Activated naive CD4-positive, alpha-beta T cell treated with anti-CD3 and anti-CD28 coated beads, Interleukin-2, amount 10 ng/mL, durations not matched to agents 7 days and 5 days (primary cell): Measurements from ENCODE around the gene CALN1.
"Not testable (repeated sequence)": the region's sequence is repeated elsewhere in the genome, so short reads cannot be mapped to it uniquely, and the experiment has no call there.

Source experiments
- CTCF ChIA-PET: fragments of 350-600 bp; sonication (Branson Sonifier 250); formaldehyde crosslinking; loops from one replicate; lab custom pipeline; 2021; ENCODE audit warnings: antibody characterized with exemption; lab: Charles Lee
- DNase-seq: peaks from one replicate; pipeline ENCODE4 v3.0.0-alpha.2; 2020
- H3K27ac Mint-ChIP-seq: one replicate; pipeline ENCODE4 v1.8.0; 2021; ENCODE audit warnings: mild to moderate bottlenecking, moderate library complexity, mixed read lengths
- H3K27me3 Mint-ChIP-seq: one replicate; pipeline ENCODE4 v1.8.0; 2021; ENCODE audit warnings: mild to moderate bottlenecking, mixed read lengths
- H3K36me3 Mint-ChIP-seq: one replicate; pipeline ENCODE4 v1.8.0; 2021; ENCODE audit warnings: mixed read lengths
- H3K4me1 Mint-ChIP-seq: one replicate; pipeline ENCODE4 v1.8.0; 2021; ENCODE audit warnings: mixed read lengths
- H3K4me3 Mint-ChIP-seq: one replicate; pipeline ENCODE4 v1.8.0; 2021; ENCODE audit warnings: mild to moderate bottlenecking, moderate library complexity, mixed read lengths
- H3K9me3 Mint-ChIP-seq: one replicate; pipeline ENCODE4 v1.8.0; 2021; ENCODE audit warnings: mixed read lengths

The CALN1 gene

DNA sequence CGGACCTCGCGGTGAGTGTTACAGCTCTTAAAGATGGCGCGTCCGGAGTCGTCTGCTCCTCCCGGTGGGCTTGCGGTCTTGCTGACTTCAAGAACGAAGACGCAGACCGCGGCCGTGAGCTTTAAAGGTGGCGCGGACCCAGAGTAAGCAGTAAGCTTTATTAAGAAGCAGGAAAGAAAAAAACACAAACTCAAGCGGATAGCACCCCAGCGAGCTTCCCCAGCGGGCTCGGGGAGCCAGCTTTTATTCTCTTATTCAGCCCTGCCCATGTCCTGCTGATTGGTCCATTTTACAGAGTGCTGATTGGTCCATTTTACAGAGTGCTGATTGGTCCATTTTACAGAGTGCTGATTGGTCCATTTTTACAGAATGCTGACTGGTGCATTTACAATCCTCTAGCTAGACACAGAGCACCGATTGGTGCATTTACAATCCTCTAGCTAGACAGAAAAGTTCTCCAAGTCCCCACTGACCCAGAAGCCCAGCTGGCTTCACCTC lies at the start of gene CALN1:
TSS of gene CALN1 (minus strand) at position 218 of the 498 bp plus-strand sequence.
- H3K36me3 Mint-ChIP-seq, H3K4me1 Mint-ChIP-seq, H3K27ac Mint-ChIP-seq, H3K4me3 Mint-ChIP-seq, H3K27me3 Mint-ChIP-seq, CTCF ChIA-PET, H3K9me3 Mint-ChIP-seq, DNase-seq: not testable (repeated sequence)

- Mint-ChIP-seq H3K27me3 (no peaks in the 10 kb centered on the region), H3K4me3 (no peak overlapping the region), H3K9me3 (peaks cover 7% of the 10 kb centered on the region), H3K27ac (no peak overlapping the region), H3K36me3 (no peaks in the 10 kb centered on the region), H3K4me1 (no peaks in the 10 kb centered on the region)
- CTCF ChIA-PET, result no interaction called here
- no peak for DNase-seq
These were observed 41.3 kb upstream of the CALN1 start for GRCh38 chr7:72453471-72453870.

DNA sequence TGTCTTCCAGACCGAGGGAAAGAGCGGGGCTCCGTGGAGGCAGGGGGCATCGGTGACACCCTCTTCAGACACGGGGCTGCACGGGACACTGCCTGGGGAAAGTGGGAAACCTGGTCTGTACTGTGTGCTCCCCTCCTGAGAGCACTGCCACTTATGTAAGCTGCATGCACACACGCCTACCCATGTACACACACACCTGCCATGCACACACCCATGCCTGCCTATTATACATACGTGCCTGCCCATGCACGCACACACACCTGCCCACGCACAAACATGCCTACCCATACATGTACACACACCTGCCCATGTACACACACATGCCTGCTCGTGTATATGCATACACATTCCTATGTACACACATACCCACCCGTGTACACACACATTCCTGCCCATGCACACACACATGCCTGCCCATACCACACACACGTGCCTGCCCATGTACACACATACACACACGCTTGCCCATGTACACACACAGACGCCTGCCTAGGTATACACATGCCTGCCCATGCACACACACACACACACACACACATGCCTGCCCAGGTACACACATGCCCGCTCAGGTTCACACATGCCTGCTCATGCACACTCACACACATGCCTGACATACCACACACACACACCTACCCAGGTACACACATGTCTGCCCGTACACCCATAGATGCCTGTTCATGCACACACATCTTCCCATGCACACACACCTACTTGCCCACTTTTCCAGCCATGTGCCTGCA lies 35.5 kb upstream of the CALN1 start:
- no peak overlapping the region for H3K27ac Mint-ChIP-seq
- no peak overlapping the region for H3K4me3 Mint-ChIP-seq
- no peak for DNase-seq
- H3K4me1 Mint-ChIP-seq, result no peaks in the 10 kb centered on the region
- peaks cover 13% of the 10 kb centered on the region for H3K9me3 Mint-ChIP-seq
- no peaks in the 10 kb centered on the region for H3K27me3 Mint-ChIP-seq
- H3K36me3 Mint-ChIP-seq, result no peaks in the 10 kb centered on the region
- CTCF ChIA-PET, result no interaction called here

GRCh38 chr7:72446591-72447462 lies 34.7 kb upstream of the CALN1 start:
- DNase-seq, result no peak
- Mint-ChIP-seq H3K27ac (no peak overlapping the region), H3K9me3 (peaks cover 13% of the 10 kb centered on the region), H3K36me3 (no peaks in the 10 kb centered on the region), H3K4me1 (no peaks in the 10 kb centered on the region), H3K27me3 (no peaks in the 10 kb centered on the region), H3K4me3 (no peak overlapping the region)
- CTCF ChIA-PET, result no interaction called here

DNA sequence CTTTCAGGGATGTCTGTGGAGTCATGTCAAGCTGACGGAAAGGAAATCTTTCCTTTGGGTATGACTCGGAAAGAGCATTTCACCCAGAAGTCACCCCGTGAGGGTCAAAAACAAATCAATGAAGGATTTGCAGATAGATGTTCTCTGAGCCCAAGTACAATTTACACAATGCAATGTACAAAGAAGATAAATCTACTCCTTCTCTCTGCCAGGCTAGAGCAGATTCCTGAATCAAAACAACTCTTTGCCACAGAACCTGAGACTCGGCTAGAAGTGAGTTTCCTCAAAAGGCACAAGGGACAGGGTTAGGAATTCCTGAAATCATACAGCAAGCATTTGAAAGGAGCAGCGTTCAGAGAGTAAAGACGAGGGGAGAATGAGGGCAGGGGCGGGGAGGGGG lies 34.0 kb upstream of the CALN1 start:
- no peak for DNase-seq
- Mint-ChIP-seq H3K9me3 (peaks cover 13% of the 10 kb centered on the region), H3K27me3 (no peaks in the 10 kb centered on the region), H3K4me1 (no peaks in the 10 kb centered on the region), H3K27ac (no peak overlapping the region), H3K4me3 (no peak overlapping the region), H3K36me3 (no peaks in the 10 kb centered on the region)
- CTCF ChIA-PET, result no interaction called here

GRCh38 chr7:72445580-72445979 lies 33.4 kb upstream of the CALN1 start:
- Mint-ChIP-seq H3K9me3 (peaks cover 13% of the 10 kb centered on the region), H3K36me3 (no peaks in the 10 kb centered on the region), H3K27me3 (no peaks in the 10 kb centered on the region), H3K4me1 (no peaks in the 10 kb centered on the region), H3K27ac (no peak overlapping the region), H3K4me3 (no peak overlapping the region)
- CTCF ChIA-PET, result no interaction called here
- no peak for DNase-seq

GRCh38 chr7:72445075-72445474 lies 32.9 kb upstream of the CALN1 start:
- DNase-seq, result no peak
- CTCF ChIA-PET, result no interaction called here

GRCh38 chr7:72444026-72444776 lies 32.1 kb upstream of the CALN1 start:
- H3K4me1 Mint-ChIP-seq, result no peaks in the 10 kb centered on the region
- no peaks in the 10 kb centered on the region for H3K36me3 Mint-ChIP-seq
- H3K9me3 Mint-ChIP-seq, result peaks cover 13% of the 10 kb centered on the region
- no peak for DNase-seq
- CTCF ChIA-PET, result no interaction called here
- H3K27ac Mint-ChIP-seq, result no peak overlapping the region
- H3K4me3 Mint-ChIP-seq, result no peak overlapping the region
- no peaks in the 10 kb centered on the region for H3K27me3 Mint-ChIP-seq

More at GRCh38 chr7:72445075-72445474, 32.9 kb upstream of the CALN1 start:
- Mint-ChIP-seq H3K27me3 (no peaks in the 10 kb centered on the region), H3K27ac (no peak overlapping the region), H3K9me3 (peaks cover 13% of the 10 kb centered on the region), H3K4me1 (no peaks in the 10 kb centered on the region), H3K36me3 (no peaks in the 10 kb centered on the region), H3K4me3 (no peak overlapping the region)

DNA sequence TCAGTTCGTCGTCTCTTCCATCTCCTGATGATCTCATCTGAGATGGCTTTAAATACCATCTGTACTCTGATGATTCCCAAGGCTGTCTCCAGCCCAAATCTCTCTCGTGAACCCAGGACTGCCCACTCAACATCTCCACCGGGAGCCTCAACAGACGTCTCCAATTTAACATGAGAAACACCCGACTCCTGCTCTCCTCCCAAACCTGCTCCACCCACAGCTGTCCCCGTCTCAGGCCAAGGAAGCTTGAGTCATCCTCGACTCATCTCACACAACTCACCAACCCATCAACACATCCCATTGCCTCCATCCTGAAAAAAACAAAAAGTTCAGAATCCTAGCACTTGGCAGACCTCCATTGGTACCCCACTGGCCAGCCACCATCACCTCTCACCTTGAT lies 29.7 kb upstream of the CALN1 start:
- Mint-ChIP-seq H3K4me1 (no peaks in the 10 kb centered on the region), H3K9me3 (no peaks in the 10 kb centered on the region), H3K4me3 (no peak overlapping the region), H3K27me3 (no peaks in the 10 kb centered on the region), H3K27ac (no peak overlapping the region), H3K36me3 (no peaks in the 10 kb centered on the region)
- CTCF ChIA-PET, result no interaction called here
- DNase-seq, result no peak

- Mint-ChIP-seq H3K27me3 (no peaks in the 10 kb centered on the region), H3K4me1 (no peaks in the 10 kb centered on the region), H3K9me3 (no peaks in the 10 kb centered on the region), H3K4me3 (no peak overlapping the region), H3K36me3 (no peaks in the 10 kb centered on the region), H3K27ac (no peak overlapping the region)
- DNase-seq, result no peak
- CTCF ChIA-PET, result no interaction called here
These were observed 26.4 kb upstream of the CALN1 start for GRCh38 chr7:72438491-72438890.

- CTCF ChIA-PET, result no interaction called here
- H3K27me3 Mint-ChIP-seq, result no peaks in the 10 kb centered on the region
- no peaks in the 10 kb centered on the region for H3K9me3 Mint-ChIP-seq
- no peak overlapping the region for H3K27ac Mint-ChIP-seq
- no peaks in the 10 kb centered on the region for H3K36me3 Mint-ChIP-seq
- no peak for DNase-seq
- H3K4me3 Mint-ChIP-seq, result no peak overlapping the region
- no peaks in the 10 kb centered on the region for H3K4me1 Mint-ChIP-seq
These were observed 25.5 kb upstream of the CALN1 start for GRCh38 chr7:72437610-72438009.

DNA sequence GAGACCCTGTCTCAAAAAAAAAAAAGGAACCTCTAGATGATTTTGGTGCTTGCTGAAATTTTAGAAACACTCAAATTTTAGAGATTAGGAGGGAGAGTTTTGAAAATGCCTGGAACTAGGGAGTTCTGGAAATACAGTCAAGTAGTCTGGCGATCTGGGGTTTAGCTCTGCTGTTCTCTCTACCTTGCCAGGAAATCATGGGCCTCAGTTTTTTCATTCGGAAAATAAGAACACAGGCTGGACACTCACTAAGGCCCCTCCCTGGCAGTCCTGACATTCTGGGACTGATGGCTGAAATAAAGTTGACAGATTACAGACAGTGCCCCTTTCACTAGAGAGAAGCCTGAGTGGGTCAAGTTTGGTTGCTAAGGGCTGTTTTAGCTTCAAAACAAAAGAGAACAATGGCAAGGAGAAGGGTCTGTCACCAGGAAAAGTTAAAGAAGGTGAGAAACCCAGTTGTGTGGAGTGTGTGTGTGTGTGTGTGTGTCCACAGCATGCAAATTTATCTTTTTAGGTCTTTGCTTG lies 25.0 kb upstream of the CALN1 start:
- no peaks in the 10 kb centered on the region for H3K9me3 Mint-ChIP-seq
- no peaks in the 10 kb centered on the region for H3K4me1 Mint-ChIP-seq
- no peak for DNase-seq
- H3K27ac Mint-ChIP-seq, result no peak overlapping the region
- H3K36me3 Mint-ChIP-seq, result no peaks in the 10 kb centered on the region
- H3K27me3 Mint-ChIP-seq, result no peaks in the 10 kb centered on the region
- no peak overlapping the region for H3K4me3 Mint-ChIP-seq
- CTCF ChIA-PET, result no interaction called here

- Mint-ChIP-seq H3K27me3 (no peaks in the 10 kb centered on the region), H3K4me1 (no peaks in the 10 kb centered on the region), H3K9me3 (no peaks in the 10 kb centered on the region), H3K27ac (no peak overlapping the region), H3K4me3 (no peak overlapping the region), H3K36me3 (no peaks in the 10 kb centered on the region)
- no peak for DNase-seq
- CTCF ChIA-PET, result no interaction called here
These were observed 23.9 kb upstream of the CALN1 start for GRCh38 chr7:72435925-72436480.

- no peaks in the 10 kb centered on the region for H3K36me3 Mint-ChIP-seq
- H3K4me3 Mint-ChIP-seq, result no peak overlapping the region
- H3K4me1 Mint-ChIP-seq, result no peaks in the 10 kb centered on the region
- no peak overlapping the region for H3K27ac Mint-ChIP-seq
- no peaks in the 10 kb centered on the region for H3K9me3 Mint-ChIP-seq
- no peak for DNase-seq
- no peaks in the 10 kb centered on the region for H3K27me3 Mint-ChIP-seq
- CTCF ChIA-PET, result no interaction called here
These were observed 23.2 kb upstream of the CALN1 start for GRCh38 chr7:72435366-72435765.
